Glutamatergic neuron (in vitro differentiated cells): ENCODE data around the gene DOK5. TPM values are rescaled to one million over a fixed set of nuclear protein-coding genes. Genes with fewer than 3 reads are reported as not detected.

Experiments used
- DNase-seq: peaks from one replicate; pipeline ENCODE4 v3.0.0; 2022
- H3K27ac Mint-ChIP-seq: one replicate; pipeline ENCODE4 v1.8.0; 2020; ENCODE audit warnings: mild to moderate bottlenecking, mixed read lengths, inconsistent platforms; ENCODE audit not compliant: unreplicated experiment
- H3K27me3 Mint-ChIP-seq: one replicate; pipeline ENCODE4 v1.8.0; 2020; ENCODE audit warnings: mild to moderate bottlenecking, moderate library complexity, mixed read lengths, inconsistent platforms; ENCODE audit not compliant: unreplicated experiment
- H3K36me3 Mint-ChIP-seq: one replicate; pipeline ENCODE4 v1.8.0; 2020; ENCODE audit warnings: mild to moderate bottlenecking, mixed read lengths, inconsistent platforms; ENCODE audit not compliant: unreplicated experiment
- H3K4me1 Mint-ChIP-seq: one replicate; pipeline ENCODE4 v1.8.0; 2020; ENCODE audit warnings: mild to moderate bottlenecking, low read depth, mixed read lengths, inconsistent platforms; ENCODE audit not compliant: unreplicated experiment
- H3K4me3 Mint-ChIP-seq: one replicate; pipeline ENCODE4 v1.8.0; 2020; ENCODE audit warnings: mild to moderate bottlenecking, mixed read lengths, inconsistent platforms; ENCODE audit not compliant: unreplicated experiment
- H3K9me3 Mint-ChIP-seq: one replicate; pipeline ENCODE4 v1.8.0; 2020; ENCODE audit warnings: mild to moderate bottlenecking, moderate library complexity, mixed read lengths, inconsistent platforms; ENCODE audit not compliant: unreplicated experiment
- CTCF ChIP-seq: fragments of 200-600 bp; sonication (generic); IDR thresholded peaks from one replicate; pipeline ENCODE4 v1.5.0; 2021; ENCODE audit not compliant: partially characterized antibody, unreplicated experiment
- total RNA-seq: library from RNA; stranded (reverse); fragmentation: NEBNext Ultra II Directional; extraction: Animal tissue kit (Norgen Biotek cat#: 25700); gene quantifications from one replicate; pipeline ENCODE4 v1.2.1, GENCODE V29; 2021; ENCODE audit not compliant: unreplicated experiment

DOK5 gene
- total RNA-seq, 1 donor from 2014 or later: 30.8 TPM

- Mint-ChIP-seq H3K27me3 (no peaks in the 10 kb centered on the region), H3K4me1 (peaks cover 10% of the 10 kb centered on the region), H3K9me3 (no peaks in the 10 kb centered on the region), H3K4me3 (peak overlapping the region; percentile 26), H3K27ac (no peak overlapping the region), H3K36me3 (no peaks in the 10 kb centered on the region)
- DNase-seq: no peak
- TF ChIP-seq CTCF: no peak
These were observed 97.5 kb downstream of the DOK5 start for GRCh38 chr20:54572665-54573435.

- Mint-ChIP-seq H3K4me3 (no peak overlapping the region), H3K27me3 (no peaks in the 10 kb centered on the region), H3K36me3 (no peaks in the 10 kb centered on the region), H3K4me1 (peaks cover 10% of the 10 kb centered on the region), H3K27ac (no peak overlapping the region), H3K9me3 (no peaks in the 10 kb centered on the region)
- TF ChIP-seq CTCF: no peak
- DNase-seq: peak; percentile 30
These were observed 98.4 kb downstream of the DOK5 start for GRCh38 chr20:54573838-54574237.

GRCh38 chr20:54576518-54576917 is 101.1 kb downstream of the DOK5 start:
- no peak overlapping the region for H3K27ac Mint-ChIP-seq
- H3K36me3 Mint-ChIP-seq: no peaks in the 10 kb centered on the region
- no peak for DNase-seq
- H3K4me1 Mint-ChIP-seq: peaks cover 8% of the 10 kb centered on the region
- H3K27me3 Mint-ChIP-seq: no peaks in the 10 kb centered on the region
- no peaks in the 10 kb centered on the region for H3K9me3 Mint-ChIP-seq
- TF ChIP-seq CTCF: no peak
- no peak overlapping the region for H3K4me3 Mint-ChIP-seq

DNA sequence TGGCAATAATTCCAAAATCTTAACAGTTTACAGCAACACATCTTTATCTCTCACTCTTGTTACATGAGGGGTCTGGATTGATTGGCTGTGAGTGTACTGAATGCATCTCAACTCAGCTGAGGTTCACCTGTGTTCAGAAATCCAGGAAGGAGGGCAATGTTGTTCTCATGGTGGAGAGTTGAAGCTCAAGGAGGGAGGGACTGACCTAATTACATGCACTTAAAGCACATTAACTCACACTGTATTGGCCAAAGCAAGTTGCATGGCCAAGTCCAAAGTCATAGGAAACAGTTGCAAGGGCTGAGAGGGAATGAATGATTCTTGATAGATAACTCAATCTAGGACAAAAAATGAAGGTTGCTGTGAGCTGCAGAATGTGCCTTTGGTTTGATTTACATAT is 102.2 kb downstream of the DOK5 start:
- TF ChIP-seq CTCF: no peak
- H3K9me3 Mint-ChIP-seq: no peaks in the 10 kb centered on the region

DNA sequence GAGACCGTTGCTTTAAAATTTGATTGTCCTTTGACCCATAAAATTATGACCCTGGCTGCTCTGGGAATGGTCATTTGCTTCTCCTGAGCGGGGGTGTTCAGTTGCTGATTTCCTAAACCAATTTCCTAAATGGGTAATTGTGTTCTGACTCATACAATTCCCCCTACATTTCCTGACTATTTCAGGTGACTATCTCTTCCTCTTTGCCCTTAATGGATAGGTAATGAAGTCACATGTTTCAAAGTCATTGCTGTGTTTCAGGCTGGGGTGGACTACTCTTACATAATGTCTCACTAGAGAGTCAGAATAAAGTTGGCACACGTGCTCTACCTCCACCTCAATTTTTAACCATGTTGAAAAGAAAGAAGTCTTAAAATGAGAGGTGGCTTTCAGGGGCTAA is 109.8 kb downstream of the DOK5 start:
- peaks cover 8% of the 10 kb centered on the region for H3K36me3 Mint-ChIP-seq
- no peak for DNase-seq
- peaks cover 11% of the 10 kb centered on the region for H3K4me1 Mint-ChIP-seq
- H3K9me3 Mint-ChIP-seq: no peaks in the 10 kb centered on the region
- peaks cover 2% of the 10 kb centered on the region for H3K27me3 Mint-ChIP-seq
- H3K4me3 Mint-ChIP-seq: no peak overlapping the region
- no peak for TF ChIP-seq CTCF
- no peak overlapping the region for H3K27ac Mint-ChIP-seq

More for the DNA sequence above, 102.2 kb downstream of the DOK5 start:
- Mint-ChIP-seq H3K4me3 (no peak overlapping the region), H3K4me1 (peaks cover 4% of the 10 kb centered on the region), H3K27me3 (no peaks in the 10 kb centered on the region), H3K36me3 (peaks cover 3% of the 10 kb centered on the region), H3K27ac (no peak overlapping the region)
- DNase-seq: no peak
